Measurements from ENCODE around the gene SCYL2.
A peak's percentile ranks its signal among the peaks of the same experiment; 100 is the strongest.
"Not testable (repeated sequence)": the region's sequence is repeated elsewhere in the genome, so short reads cannot be mapped to it uniquely, and the experiment has no call there.

The SCYL2 gene, protein sequence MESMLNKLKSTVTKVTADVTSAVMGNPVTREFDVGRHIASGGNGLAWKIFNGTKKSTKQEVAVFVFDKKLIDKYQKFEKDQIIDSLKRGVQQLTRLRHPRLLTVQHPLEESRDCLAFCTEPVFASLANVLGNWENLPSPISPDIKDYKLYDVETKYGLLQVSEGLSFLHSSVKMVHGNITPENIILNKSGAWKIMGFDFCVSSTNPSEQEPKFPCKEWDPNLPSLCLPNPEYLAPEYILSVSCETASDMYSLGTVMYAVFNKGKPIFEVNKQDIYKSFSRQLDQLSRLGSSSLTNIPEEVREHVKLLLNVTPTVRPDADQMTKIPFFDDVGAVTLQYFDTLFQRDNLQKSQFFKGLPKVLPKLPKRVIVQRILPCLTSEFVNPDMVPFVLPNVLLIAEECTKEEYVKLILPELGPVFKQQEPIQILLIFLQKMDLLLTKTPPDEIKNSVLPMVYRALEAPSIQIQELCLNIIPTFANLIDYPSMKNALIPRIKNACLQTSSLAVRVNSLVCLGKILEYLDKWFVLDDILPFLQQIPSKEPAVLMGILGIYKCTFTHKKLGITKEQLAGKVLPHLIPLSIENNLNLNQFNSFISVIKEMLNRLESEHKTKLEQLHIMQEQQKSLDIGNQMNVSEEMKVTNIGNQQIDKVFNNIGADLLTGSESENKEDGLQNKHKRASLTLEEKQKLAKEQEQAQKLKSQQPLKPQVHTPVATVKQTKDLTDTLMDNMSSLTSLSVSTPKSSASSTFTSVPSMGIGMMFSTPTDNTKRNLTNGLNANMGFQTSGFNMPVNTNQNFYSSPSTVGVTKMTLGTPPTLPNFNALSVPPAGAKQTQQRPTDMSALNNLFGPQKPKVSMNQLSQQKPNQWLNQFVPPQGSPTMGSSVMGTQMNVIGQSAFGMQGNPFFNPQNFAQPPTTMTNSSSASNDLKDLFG
- 73.0 reads per million, percentile 76 among the genes with 10 or more reads in this experiment for total RNA-seq

DNA sequence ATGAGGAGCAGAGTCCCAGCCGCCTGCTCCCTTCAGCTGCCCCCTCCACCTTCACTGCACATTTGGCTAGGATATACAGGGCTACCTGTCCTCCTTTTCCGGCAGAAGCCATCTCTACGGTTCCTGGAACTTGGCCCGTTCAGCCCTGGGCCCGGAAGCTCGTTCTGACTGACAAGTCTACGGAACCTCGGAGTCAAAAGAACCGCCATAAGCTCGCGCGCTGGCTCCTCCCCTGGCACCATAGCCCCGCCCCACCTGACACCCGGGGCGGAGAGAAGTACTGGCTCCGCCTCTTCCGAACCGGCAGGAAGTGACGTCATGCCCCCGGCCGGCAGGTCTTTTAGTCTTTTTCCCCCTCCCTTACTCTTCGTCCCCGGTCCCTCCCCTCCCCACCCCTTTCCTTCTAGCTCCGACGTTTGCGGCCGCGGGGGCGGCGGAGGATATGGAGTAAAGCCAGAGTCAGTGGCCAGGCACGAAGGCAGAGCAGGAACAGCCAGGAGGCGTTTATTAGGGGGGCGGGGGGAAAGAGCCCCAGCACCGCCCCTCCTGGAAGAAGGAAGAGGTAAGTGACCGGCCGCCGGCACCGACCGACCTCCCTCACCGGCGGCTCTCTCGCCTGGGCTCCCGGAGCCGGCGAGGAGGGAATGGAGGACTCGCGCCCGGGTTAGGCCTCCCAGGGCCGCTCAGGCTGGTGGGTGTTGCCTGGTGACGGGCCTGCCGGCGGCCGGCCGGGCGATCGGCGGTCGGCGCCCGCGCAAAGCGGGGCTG is at the start of gene SCYL2, which contains the start of gene DEPDC4:
Gene SCYL2, plus strand, starts transcription at position 343 of the 768 bp plus-strand sequence. CDS start 15,794 bp downstream, outside the sequence.
Gene DEPDC4, minus strand, starts transcription at position 245 of the 768 bp plus-strand sequence. Its CDS starts 3 bp downstream, at position 242.
- DNase-seq, result peak; percentile 89

DNA sequence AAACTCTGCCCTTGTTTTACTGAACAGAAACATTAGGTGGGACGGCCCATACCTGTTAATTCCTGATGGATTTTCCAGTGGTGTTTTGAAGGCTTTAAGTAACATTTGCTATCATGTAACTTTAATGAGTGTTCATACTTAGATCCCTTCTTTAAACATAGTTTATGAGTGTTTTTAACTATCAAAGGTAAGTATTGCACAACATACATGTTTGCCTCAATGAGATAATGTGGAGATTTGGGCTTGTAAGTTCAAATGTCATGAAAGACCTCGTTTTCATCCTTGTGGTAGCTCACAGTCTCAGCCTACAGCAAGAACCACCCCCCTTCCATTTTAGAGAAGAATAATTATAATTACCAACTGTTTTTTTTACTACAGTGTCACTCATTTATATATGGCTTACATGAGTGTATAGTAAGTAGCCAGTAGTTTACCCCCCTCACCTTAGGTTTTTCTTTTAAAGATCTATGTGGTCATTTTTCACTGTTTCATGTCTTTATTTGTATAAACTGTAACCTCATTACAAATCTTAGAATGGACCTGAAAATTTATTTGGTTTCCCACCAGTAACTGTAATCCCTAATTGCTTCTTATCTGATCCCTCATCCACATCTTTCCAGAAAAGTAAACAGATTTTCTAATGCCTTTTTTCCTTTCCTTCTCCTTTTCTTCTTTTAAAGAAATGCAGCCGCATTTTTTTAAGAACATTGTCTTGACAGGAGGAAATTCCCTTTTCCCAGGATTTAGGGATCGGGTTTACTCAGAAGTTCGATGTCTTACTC is 47.5 kb upstream of the SCYL2 start:
- DNase-seq, result no peak

DNA sequence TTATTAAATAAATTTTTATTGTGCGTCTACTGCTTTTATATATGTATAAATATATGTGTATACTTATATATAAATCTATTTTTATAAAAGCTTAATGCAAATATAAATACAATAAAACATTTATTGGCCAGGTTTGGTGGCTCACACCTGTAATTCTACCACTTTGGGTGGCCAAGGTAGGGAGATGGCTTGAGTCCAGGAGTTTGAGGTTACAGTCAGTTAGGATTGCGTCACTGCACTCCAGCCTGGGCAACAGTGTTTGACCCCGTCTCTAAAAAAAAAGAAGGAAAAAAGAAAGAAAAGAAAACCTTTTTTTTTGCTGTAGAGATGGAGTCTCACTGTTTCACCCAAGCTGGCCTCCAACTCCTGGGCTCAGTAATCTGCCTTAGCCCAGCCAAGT is 45.5 kb upstream of the SCYL2 start:
- no peak for DNase-seq

DNA sequence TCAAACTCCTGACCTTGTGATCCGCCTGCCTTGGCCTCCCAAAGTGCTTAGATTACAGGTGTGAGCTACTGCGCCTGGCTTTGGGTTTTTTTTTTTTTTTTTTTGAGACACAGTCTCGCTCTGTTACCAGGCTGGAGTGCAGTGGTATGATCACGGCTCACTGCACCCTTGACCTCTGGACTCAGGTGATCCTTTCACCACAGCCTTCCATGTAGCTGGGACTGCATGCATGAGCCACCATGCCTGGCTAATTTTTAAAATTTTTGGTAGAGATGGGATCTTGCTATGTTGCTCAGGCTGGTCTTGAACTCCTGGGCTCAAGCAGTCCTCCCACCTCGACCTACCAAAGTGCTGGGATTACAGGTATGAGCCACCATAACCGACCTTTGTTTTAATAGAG is 44.8 kb upstream of the SCYL2 start:
- DNase-seq, result not testable (repeated sequence)

DNA sequence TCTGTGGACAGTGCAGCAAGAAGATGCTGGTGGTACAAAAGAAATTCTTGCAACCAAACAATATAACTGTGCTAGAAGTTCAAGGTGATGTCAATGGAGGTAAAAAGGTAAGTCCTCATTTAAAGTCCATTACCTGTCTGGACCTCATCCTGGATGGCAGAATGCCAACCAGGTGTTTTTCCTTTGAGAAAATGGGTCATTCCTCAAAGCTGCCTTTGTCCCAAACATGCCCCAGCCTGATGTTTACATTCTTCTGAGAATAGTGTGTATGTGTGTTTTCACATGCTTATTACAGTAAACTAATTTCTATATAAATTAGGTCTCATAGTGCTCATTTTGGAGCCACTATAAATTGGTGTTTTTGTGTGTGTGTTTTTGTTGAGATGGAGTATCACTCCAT is 41.5 kb upstream of the SCYL2 start:
- no peak for DNase-seq

DNA sequence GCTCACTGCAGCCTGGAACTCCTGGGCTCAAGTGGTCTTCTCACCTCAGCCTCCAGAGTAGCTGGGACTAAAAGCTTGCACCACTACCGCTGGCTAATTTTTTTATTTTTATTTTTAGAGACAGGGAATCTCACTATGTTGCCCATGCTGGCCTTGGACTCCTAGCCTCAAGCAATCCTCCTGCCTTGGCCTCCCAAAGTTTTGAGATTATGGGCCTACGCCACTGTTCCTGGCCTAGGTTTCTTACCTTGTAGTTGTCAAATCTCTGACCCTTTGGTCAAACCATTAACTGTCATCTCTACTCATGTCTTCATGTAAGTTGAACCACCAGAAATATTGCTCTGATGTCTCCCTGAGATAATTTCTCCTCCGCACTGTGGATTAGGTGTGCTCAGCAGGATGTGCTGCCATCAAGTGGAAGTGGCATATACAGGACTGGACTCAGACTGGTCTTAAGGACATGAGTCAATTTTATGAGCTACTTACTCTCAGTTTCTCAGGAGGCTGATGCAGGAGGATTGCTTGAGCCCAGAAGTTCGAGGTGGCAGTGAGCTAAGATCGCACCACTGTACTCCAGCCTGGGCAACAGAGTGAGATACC is 37.8 kb upstream of the SCYL2 start:
- DNase-seq, result no peak

DNA sequence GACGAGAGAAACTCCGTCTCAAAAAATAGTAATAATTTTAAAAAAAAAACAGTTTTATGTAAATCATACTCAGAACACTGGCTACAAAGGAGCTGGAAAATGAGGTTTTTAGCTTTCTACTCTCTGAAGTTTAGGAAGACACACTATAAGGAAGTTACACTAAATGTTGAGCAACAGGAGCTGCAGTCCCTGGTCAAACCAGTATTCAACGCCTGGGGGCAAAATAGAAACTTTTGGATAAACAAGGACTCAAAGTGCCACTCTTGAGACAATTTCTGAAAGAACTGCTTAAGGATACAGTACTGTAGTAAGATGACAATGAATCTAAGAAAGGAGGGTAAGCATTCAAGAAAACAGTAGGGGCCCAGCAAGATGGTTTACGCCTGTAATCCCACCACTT is 37.1 kb upstream of the SCYL2 start:
- DNase-seq, result no peak

DNA sequence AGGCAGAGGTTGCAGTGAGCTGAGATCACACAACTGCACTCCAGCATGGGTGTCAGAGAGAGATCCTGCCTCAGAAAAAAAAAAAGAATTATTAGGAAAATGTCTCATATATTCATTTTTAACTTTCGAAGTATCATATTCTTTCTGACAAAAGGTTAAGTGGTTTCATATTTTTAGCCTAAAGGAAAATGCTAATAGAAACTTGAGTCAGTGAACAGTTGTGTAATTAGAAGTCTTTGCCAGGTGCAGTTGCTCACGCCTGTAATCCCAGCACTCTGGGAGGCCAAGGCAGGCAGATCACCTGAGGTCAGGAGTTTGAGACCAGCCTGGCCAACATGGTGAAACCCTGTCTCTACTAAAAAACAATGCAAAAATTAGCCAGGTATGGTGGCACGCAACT is 35.1 kb upstream of the SCYL2 start:
- DNase-seq, result not testable (repeated sequence)

DNA sequence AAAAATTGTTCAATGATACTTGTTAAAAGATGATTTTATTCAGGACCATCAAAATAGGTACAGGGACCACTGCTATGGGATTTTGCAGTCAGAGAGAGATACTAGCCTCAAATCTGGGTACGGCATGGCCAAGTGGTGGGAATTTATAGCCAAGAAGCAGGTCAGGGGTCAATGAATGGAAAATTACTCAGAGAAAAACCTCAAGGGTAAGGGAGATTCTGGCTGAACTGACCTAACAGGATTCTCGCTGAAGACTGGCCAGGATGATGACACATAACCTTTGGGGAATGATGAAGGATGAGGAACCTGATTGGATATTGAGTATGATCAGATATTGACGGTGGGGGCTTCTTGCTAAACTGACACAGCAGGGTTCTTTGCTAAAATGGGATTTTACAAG is 32.8 kb upstream of the SCYL2 start:
- DNase-seq, result no peak

DNA sequence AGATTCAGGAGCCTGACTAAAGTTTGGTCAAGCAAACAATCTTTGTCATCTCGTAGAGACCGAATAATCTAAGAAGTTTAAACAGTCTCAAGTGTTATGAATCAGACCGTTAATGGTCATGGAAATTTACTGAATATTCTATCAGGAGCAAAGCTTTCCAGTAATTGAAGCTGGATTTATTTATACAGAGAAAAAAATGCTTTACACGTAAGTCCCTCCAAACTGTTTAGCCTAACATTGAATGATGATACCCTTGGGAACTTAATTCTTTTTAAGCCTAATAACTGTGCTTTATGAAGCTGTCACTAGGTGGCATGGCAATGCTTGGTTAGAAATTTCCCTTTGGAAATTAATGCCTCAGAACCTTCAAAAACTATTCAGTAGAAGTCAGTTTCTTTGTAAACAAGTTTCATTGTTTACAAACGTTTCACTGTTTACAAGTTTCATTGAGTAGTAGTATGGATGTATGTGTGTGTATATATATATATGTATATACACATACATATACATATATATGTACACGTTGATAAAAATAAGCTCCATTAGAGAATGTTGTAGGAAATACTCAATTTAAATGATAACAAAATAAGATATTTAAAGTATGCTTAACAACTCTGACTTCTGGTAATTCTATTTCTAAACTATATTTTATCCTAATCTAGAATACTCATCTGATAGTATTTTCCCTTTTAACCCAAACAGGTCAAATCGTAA is 32.2 kb upstream of the SCYL2 start:
- no peak for DNase-seq

DNA sequence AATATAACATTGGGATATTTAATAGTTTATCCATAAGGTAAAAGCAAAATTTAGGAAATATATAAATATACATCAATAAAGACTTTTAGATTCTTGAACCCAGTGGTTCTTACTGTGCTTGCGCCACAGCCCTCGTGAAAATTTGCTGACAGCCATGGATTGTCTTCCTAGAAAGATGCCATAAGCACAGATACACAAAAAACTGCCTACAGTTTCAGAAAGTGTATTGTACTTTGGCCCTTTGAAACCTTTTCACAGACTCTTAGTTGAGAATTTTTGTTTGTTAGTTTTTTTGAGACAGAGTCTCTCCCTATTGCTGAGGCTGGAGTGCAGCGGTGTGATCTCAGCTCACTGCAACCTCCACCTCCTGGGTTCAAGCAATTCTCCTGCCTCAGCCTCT is 28.2 kb upstream of the SCYL2 start:
- no peak for DNase-seq

DNA sequence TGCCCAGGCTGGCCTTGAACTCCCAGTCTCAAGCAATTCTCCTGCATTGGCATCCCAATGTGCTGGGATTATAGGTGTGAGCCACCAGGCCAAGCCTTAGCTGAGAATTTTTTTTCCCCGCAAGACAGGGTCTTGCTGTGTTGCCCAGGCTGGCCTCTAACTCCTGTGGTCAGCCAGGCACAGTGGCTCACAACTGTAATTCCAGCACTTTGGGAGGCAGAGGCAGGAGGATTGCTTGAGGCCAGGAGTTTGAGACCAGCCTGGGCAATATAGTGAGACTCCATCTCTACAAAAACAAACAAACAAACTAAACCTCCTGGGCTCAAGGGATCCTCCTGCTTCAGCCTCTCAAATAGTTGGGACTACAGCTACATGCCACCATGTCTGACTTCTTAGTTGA is 27.4 kb upstream of the SCYL2 start:
- DNase-seq, result no peak

DNA sequence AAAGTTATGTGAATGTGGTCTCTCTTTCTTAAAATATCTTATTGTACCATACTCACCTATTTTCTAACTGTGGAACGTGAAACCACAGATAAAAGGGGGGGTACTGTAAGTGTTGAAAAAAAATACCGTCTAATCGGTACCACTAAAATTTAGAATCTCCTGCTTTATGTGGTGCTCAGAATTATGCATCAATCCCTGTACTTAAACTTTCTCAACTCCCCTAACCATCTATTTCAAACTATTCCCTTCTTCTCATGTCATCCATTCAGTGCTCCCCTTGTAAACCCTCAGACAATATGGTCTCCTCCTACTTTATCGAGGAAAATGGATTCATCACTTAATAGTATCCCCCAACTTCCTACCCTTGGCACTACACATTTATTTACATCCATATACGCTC is 23.8 kb upstream of the SCYL2 start:
- no peak for DNase-seq

DNA sequence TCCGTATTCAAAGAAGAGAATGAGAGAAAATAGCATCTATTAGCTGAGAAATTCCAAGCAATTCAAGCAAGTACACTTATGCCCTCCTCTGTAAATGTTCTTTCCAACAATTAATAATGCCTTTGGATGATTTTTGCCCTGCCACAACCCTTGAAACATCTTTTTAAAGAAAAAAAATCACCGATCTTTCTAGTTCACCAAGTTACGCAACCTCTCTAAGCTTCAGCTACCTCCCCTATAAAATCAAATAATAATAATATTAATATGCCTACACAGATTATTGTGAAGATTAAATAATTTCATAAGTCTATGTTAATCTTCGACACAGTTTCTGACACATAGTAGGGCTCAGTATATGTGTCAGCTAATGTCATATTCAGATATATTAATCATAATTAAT is 19.2 kb upstream of the SCYL2 start:
- no peak for DNase-seq

DNA sequence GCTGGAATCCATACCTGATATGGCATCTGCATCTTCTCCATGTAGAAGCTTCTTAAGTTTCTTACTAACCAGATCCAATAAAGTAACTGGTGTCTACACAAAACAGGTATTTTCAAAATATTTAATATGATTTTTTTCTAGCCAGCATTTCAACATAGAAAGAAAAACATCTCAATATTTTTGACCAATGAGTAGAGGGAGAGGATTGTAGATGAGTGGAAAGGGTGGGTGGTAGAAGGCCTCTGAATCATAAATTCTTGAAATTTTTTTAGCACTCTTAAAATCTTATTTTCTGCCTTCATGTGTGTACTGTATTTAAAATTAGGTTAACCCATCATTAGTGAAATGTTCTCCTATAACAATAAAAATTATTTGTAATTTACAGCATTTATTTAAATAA is 18.1 kb upstream of the SCYL2 start:
- DNase-seq, result no peak

DNA sequence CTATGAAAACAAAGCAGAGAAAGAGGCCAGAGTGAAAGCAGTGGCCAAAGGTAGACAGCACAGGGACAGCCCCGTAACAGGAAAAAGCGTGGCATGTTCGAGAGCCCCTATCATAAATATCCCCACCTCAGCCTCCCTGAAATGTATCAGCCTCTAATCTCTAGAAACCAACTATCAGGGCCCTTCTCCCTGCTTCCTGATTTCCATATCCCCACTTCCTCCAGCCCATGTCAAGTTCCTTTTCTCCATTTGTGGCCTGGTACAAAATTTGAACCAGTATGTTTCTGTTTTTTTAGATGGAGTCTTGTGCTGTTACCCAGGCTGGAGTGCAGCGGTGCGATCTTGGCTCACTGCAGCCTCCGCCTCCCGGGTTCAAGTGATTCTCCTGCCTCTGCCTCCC is 17.0 kb upstream of the SCYL2 start:
- no peak for DNase-seq

DNA sequence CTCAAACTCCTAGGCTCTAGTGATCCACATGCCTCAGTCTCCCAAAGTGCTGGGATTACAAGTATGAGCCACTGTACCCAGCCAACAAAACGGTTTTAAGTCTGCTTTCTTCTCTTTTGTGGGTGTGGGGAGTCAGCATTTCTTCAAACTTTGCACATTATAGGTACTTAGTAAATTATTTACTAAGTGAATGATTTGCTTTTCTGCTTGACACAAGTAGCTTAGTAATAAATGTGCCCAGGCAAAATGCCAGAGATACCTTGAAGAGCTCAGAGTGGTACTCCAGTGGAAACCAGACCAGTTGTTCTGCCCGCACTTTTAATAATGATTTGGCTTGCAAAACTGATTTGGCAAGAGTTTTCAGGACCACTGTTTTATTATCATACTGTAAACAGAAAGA is 15.1 kb upstream of the SCYL2 start:
- DNase-seq, result no peak

DNA sequence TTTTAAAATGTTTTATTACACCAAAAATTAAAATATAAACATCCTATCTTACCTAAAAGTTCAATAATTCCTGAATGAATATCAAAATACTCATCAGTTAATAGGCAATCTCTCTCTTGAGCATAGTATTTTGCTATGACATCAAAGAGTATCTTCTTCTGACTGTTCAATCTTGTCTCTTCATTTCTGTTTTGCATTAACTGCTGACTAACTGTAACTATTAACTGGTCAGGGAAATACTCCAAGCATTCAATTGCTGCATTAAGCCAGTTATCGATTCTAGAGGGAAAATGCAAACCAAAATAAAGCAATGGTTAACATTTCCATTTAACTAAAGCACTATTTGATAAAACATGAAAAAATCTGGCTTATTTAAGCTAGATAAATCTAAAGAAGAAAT is 13.5 kb upstream of the SCYL2 start:
- no peak for DNase-seq

DNA sequence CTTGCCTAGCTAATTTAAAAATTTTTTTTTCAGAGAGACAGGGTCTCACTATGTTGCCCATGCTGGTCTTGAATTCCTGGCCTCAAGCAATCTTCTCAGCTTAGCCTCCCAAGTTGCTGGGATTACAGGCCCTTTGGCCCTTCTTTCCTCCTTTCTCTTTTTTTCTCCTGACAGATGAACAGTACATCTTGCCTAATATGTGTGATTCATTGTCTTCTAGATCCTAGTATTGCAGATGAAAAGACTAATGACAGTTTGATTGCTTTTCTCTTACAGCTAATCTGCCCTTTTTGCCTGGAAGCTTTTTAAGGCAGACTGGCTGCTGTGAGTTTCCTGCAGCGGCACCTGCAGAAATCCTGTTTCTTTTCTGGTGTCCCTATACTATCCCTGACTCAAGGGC is 12.1 kb upstream of the SCYL2 start:
- DNase-seq, result no peak

DNA sequence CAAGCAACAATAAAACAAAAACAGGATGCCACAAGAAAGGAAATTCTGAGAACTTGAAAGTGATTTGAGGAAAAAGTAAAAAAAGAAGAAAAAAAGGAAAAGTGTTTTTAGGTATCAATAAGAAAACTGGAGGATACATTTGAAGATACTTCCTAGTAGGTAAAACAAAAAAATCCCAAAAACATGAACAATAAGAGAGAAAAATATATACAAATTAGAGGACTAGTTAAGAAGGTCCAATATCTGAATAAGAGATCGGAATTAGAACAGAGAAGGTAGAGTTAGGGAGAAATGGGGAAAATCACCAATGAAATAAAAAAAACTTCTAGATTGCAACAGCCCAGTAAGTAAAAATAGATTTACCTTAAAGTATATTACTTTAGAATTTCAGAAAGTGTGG is 8.8 kb upstream of the SCYL2 start:
- no peak for DNase-seq

DNA sequence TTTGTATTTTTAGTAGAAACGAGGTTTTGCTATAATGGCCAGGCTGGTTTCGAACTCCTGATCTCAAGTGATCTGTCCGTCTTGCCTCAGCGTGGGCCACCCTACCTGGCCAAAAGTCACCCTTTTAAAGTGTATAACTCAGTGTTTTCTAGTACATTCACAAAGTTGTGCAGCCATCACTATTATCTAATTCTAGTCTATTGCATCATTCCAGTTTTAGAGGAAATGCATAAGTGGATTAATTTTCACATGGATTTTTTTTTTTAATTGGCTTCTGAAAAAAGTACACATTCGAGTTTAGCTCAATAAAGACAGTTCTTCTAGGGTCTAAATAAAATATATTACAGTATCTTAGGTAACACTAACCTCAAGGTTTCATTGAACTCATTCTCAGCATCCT is 3.8 kb upstream of the SCYL2 start:
- no peak for DNase-seq

Measured in effector CD4-positive, alpha-beta T cell (primary cell).